HepG2 (cell line): Measurements from ENCODE around the gene ASTN2. TPM values are rescaled to one million over a fixed set of nuclear protein-coding genes. Genes with fewer than 3 reads are reported as not detected.

ENCODE experiments used
- ATAC-seq: fragments of 200-7000 bp; cut with Tn5 transposase; 3 replicates; pipeline ENCODE4 v1.9.1; 2020; ENCODE audit warnings: mild to moderate bottlenecking, moderate library complexity
- BruUV-seq: library from RNA; stranded (reverse); fragments of 400-500 nt; replicated peaks from 2 replicates; lab custom pipeline; 2021; lab: Mats Ljungman, UMichigan
- CTCF ChIA-PET: fragments of 300-600 bp; formaldehyde crosslinking; extraction: SDS; loops from one replicate; lab custom pipeline; 2021; ENCODE audit warnings: low total read pairs, inconsistent platforms, low intra/inter-chr PET ratio; lab: Yijun Ruan, JAX
- POLR2A ChIA-PET: fragments of 350-600 bp; sonication (Branson Sonifier 250); formaldehyde crosslinking; loops from one replicate; lab custom pipeline; 2020; ENCODE audit warnings: antibody characterized with exemption, inconsistent platforms; lab: Yijun Ruan, JAX
- DNase-seq: peaks from one replicate; pipeline ENCODE4 v3.0.0-alpha.2; 2015; ENCODE audit warnings: low spot score
- FAIRE-seq: peaks from 3 replicates; lab custom pipeline; 2011; peaks lifted over from hg19 to GRCh38; lab: Jason Lieb, UNC
- H2AFZ ChIP-seq: one replicate; pipeline ENCODE4 v1.6.1; 2011; ENCODE audit warnings: low read length, inconsistent platforms
- H3K27ac ChIP-seq: fragments of 300-600 bp; 3 replicates; pipeline ENCODE4 v1.8.0; 2011; ENCODE audit warnings: mixed run types, mild to moderate bottlenecking, mixed read lengths, low read length, inconsistent platforms; ENCODE audit not compliant: insufficient read depth; ENCODE audit errors: extremely low read length
- H3K27me3 ChIP-seq, 2 experiments: fragments of 200-600 bp in 1 of 2; 2 replicates in 1 of 2; 3 replicates in 1 of 2; pipeline versions ENCODE4 v1.6.0 to v1.8.0; 2011; ENCODE audit warnings: low read length in 2 of 2, mild to moderate bottlenecking in 2 of 2, moderate library complexity in 2 of 2, inconsistent platforms in 1 of 2; ENCODE audit not compliant: insufficient read depth in 2 of 2, control insufficient read depth in 1 of 2
- H3K36me3 ChIP-seq, 2 experiments: fragments of 200-600 bp in 1 of 2; replicated peaks in 1 of 2; 2 replicates in 1 of 2; 3 replicates in 1 of 2; pipeline versions ENCODE4 v1.5.1 to v1.8.0; 2011; ENCODE audit warnings: low read length in 2 of 2, inconsistent platforms in 1 of 2; ENCODE audit not compliant: insufficient read depth in 2 of 2, control insufficient read depth in 1 of 2
- H3K4me1 ChIP-seq: 2 replicates; pipeline ENCODE4 v1.5.1; 2012; ENCODE audit warnings: low read length, inconsistent platforms; ENCODE audit not compliant: insufficient read depth
- H3K4me2 ChIP-seq: 2 replicates; pipeline ENCODE4 v1.6.0; 2011; ENCODE audit warnings: low read depth, low read length, inconsistent platforms
- H3K4me3 ChIP-seq, 3 experiments: fragments of 200-600 bp in 1 of 3; sonication (generic), shearing (Covaris generic) in 1 of 3; replicated peaks in 1 of 3; 2 replicates each; pipeline ENCODE4 v1.5.1; 2011 to 2016; ENCODE audit warnings: low read length in 3 of 3, inconsistent platforms in 2 of 3, low read depth in 2 of 3, mild to moderate bottlenecking in 2 of 3, control low read depth in 1 of 3, mixed read lengths in 1 of 3; ENCODE audit not compliant: insufficient read depth in 1 of 3
- H3K79me2 ChIP-seq: one replicate; pipeline ENCODE4 v1.6.1; 2011; ENCODE audit warnings: low read length, inconsistent platforms; ENCODE audit not compliant: insufficient read depth
- H3K9ac ChIP-seq: 2 replicates; pipeline ENCODE4 v1.6.0; 2011; ENCODE audit warnings: mild to moderate bottlenecking, low read depth, low read length, inconsistent platforms; ENCODE audit not compliant: insufficient read depth
- H3K9me3 ChIP-seq: 2 replicates; pipeline ENCODE4 v1.5.1; 2012; ENCODE audit warnings: mild to moderate bottlenecking, low read length
- H4K20me1 ChIP-seq: 2 replicates; pipeline ENCODE4 v1.6.0; 2011; ENCODE audit warnings: inconsistent platforms, mild to moderate bottlenecking, low read length, moderate library complexity; ENCODE audit not compliant: insufficient read depth
- EP300 ChIP-seq, 3 experiments: sonication (generic) in 1 of 3; formaldehyde crosslinking in 1 of 3; IDR thresholded peaks; 2 replicates each; pipeline versions ENCODE4 v1.5.1 to v1.6.1; 2011 to 2020; ENCODE audit warnings: low read depth in 2 of 3, low read length in 2 of 3, borderline replicate concordance in 1 of 3, improper control_type of control experiment in 1 of 3, mild to moderate bottlenecking in 1 of 3, missing genetic modification reagents in 1 of 3, moderate library complexity in 1 of 3
- THAP7 ChIP-seq: sonication (generic); formaldehyde crosslinking; IDR thresholded peaks from 2 replicates; pipeline ENCODE4 v1.8.1; 2023; ENCODE audit warnings: mild to moderate bottlenecking, missing genetic modification reagents
- ZNF263 ChIP-seq: sonication (generic); formaldehyde crosslinking; IDR thresholded peaks from 2 replicates; pipeline ENCODE4 v1.4.0; 2020; ENCODE audit warnings: missing genetic modification reagents
- ZNF710 ChIP-seq: sonication (generic); formaldehyde crosslinking; IDR thresholded peaks from 2 replicates; pipeline ENCODE4 v1.5.0; 2020; ENCODE audit warnings: mild to moderate bottlenecking, missing genetic modification reagents, borderline replicate concordance
- WGBS: methylation state at CpG from one replicate; pipeline ENCODE4 v1.1.6; 2017; ENCODE audit warnings: low lambda C conversion rate; 5-methylcytosine and 5-hydroxymethylcytosine counted together
- in situ Hi-C: cut with HindIII; loops from 2 replicates; pipeline ENCODE4 v1.10.0; 2017; ENCODE audit warnings: low pct_unique_long_range_greater_than_20kb; ENCODE audit not compliant: extremely low pct_ligation_motif_present
- intact Hi-C: fragments of 100-400 bp; cut with micrococcal nuclease; formaldehyde crosslinking; loops from one replicate; pipeline ENCODE4 v1.10.0; 2022; ENCODE audit not compliant: unreplicated experiment
- polyA plus RNA-seq, 8 experiments: library from polyadenylated mRNA; depleted of rRNA in 3 of 8; stranded (reverse) in 7 of 8; unstranded in 1 of 8; fragments of >200 nt; fragmentation: Illumina TruSeq in 4 of 8; extraction: Trizol in 4 of 8; gene quantifications; 2 replicates each; pipeline versions ENCODE4 v1.2.1 to v1.2.3, GENCODE V29; 2011 to 2016; ENCODE audit warnings: low read depth in 4 of 8, missing spikeins in 1 of 8, mixed read lengths in 1 of 8; ENCODE audit not compliant: insufficient read depth in 1 of 8
- total RNA-seq, 5 experiments: library from RNA; depleted of rRNA; stranded (reverse); fragments of >200 nt; fragmentation: Illumina TruSeq; extraction: Trizol; gene quantifications; 2 replicates each; pipeline ENCODE4 v1.2.3, GENCODE V29; 2016; ENCODE audit warnings: low read depth in 1 of 5
- TF ChIP-seq, protein P1 (sequence below): sonication (generic); formaldehyde crosslinking; IDR thresholded peaks from 2 replicates; pipeline ENCODE4 v1.8.1; 2023; ENCODE audit warnings: mild to moderate bottlenecking, missing genetic modification reagents, borderline replicate concordance

The ASTN2 gene
- total and polyA plus RNA-seq, 2 of the 13 experiments (the other 11 are each of a cell fraction or from before 2014, with no cell fraction given), result 5.2 to 13.5 TPM

DNA sequence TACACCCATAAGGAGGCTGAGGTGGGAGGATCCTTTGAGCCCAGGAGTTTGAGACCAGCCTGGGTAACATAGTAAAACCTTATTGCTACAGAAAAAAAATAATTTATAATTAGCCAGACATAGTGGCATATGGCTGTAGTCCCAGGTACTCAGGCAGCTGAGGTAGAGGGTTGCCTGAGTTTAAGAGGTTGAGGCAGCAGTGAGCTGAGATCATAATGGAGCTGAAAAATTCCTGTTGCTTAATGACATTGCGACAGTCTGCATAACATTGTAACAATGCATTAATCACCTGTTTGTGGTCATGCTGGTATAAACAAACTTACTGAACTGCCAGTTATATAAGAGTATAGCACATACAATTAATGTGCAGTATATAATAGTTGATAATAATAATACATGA, 513.6 kb downstream of the ASTN2 start:
- Histone ChIP-seq H3K36me3 (no peaks in the 10 kb centered on the region), H3K27me3 (peaks cover 0 to 9% of the 10 kb centered on the region in 2 experiments; a peak in 2 of 5 replicates), H3K27ac (no peak overlapping the region), H3K4me1 (no peaks in the 10 kb centered on the region), H3K4me3 (no peak overlapping the region), H3K79me2 (no peaks in the 10 kb centered on the region), H4K20me1 (no peaks in the 10 kb centered on the region), H3K9me3 (peaks cover 9% of the 10 kb centered on the region; the same call in 1 of the 2 replicates), H3K9ac (no peak overlapping the region), H2AFZ (no peak overlapping the region), H3K4me2 (no peak overlapping the region)
- ChIA-PET POLR2A (no interaction called here), CTCF (no interaction called here)
- 0% methylated on average over 1 of the region's 1 CpG for WGBS
- no TSS peak for BruUV-seq
- no peak for DNase-seq
- in situ Hi-C loops (no loop called here), intact Hi-C loops (loop anchor here (5.0 kb wide), 1 partner anchor 151 kb away; no protein-coding TSS in a partner anchor)
- no peak for FAIRE-seq
- TF ChIP-seq EP300 (IDR thresholded peaks at IDR 0.05; ENCODE audit: low read depth in 2 of 2, low read length in 2 of 2), result no peak
- no peak for TF ChIP-seq EP300 (CRISPR knock-in tag; IDR thresholded peaks at IDR 0.05; ENCODE audit: borderline replicate concordance)
- no peak for TF ChIP-seq THAP7 (CRISPR knock-in tag)
- TF ChIP-seq, protein P1, sequence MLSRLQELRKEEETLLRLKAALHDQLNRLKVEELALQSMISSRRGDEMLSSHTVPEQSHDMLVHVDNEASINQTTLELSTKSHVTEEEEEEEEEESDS (CRISPR knock-in tag), result no peak
- no peak for TF ChIP-seq ZNF263 (CRISPR knock-in tag)
- no peak for TF ChIP-seq ZNF710
- ATAC-seq, result no peak
